ENCODE measurements around the gene PRKN.

PRKN gene

DNA sequence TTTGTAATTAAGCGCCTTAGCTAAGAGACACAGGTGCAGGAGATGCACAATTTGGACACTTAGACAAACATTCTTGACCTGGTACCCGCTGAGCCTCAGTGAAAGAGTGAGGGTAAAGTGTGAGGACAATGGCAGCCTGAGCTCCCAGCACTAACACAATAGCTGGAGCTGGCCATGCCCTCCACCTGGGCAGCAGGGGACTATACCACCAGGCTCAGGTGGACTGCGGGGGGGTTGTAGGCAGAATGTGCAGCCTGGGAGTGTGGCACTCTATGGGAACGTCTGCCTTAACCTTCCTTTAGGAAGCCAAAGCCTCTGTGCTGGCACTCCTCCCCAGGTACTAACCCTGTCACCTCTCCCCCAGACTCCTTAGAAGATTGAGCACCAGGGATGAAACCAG lies 23.6 kb downstream of the PRKN start:
- TF ChIP-seq, protein P1, sequence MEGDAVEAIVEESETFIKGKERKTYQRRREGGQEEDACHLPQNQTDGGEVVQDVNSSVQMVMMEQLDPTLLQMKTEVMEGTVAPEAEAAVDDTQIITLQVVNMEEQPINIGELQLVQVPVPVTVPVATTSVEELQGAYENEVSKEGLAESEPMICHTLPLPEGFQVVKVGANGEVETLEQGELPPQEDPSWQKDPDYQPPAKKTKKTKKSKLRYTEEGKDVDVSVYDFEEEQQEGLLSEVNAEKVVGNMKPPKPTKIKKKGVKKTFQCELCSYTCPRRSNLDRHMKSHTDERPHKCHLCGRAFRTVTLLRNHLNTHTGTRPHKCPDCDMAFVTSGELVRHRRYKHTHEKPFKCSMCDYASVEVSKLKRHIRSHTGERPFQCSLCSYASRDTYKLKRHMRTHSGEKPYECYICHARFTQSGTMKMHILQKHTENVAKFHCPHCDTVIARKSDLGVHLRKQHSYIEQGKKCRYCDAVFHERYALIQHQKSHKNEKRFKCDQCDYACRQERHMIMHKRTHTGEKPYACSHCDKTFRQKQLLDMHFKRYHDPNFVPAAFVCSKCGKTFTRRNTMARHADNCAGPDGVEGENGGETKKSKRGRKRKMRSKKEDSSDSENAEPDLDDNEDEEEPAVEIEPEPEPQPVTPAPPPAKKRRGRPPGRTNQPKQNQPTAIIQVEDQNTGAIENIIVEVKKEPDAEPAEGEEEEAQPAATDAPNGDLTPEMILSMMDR (IDR thresholded peaks at IDR 0.05; ENCODE audit: low read depth, low read length): no peak
- Histone ChIP-seq H3K27ac (no peak overlapping the region), H3K4me3 (ENCODE audit: low read depth, low read length) (no peak overlapping the region), H3K9me3 (ENCODE audit: severe bottlenecking) (no peaks in the 10 kb centered on the region), H3K27me3 (ENCODE audit: insufficient read depth, low read depth, severe bottlenecking) (no peaks in the 10 kb centered on the region), H3K36me3 (no peaks in the 10 kb centered on the region)
- DNase-seq: no peak

DNA sequence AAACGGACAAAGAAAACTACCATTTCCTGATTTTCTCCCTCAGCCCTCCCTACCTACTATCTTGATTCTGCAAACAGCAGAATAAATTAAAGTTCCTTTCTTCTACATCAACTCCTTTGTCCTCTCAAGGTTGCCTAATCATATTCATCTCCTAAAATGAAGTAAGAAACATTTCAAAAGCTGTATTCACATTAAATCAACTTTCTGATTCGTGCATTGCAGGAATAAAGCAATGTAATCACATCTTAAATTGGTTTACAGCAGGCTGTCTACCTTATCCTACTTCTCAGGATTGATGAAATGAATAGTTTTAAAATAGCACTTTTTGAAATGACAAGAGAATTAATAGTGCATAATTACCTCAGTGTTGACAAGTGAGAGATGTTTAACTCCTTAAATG lies 25.1 kb downstream of the PRKN start:
- H3K9me3 ChIP-seq (ENCODE audit: severe bottlenecking): no peaks in the 10 kb centered on the region

DNA sequence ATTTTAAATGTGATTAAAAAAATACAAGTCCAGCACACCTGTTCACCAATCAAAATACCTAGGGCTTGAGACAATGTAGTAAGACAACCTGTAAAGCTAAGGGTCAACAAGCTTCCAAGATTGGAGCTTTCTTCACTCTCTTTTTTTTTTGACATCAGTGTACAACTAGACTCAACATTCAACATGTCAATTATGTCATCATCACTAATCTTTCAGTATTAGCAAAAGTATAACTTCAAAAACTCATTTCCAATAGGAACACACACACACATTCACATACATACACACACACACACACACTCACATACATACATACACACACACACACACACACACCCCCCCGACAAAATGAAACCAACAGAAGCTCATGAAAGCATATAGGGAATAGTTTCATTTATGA lies 26.0 kb downstream of the PRKN start:
- no peaks in the 10 kb centered on the region for H3K27me3 ChIP-seq (ENCODE audit: insufficient read depth, low read depth, severe bottlenecking)
- H3K36me3 ChIP-seq: no peaks in the 10 kb centered on the region
- TF ChIP-seq, protein P1 (IDR thresholded peaks at IDR 0.05; ENCODE audit: low read depth, low read length): no peak
- H3K27ac ChIP-seq: no peak overlapping the region
- H3K4me3 ChIP-seq (ENCODE audit: low read depth, low read length): no peak overlapping the region
- no peaks in the 10 kb centered on the region for H3K9me3 ChIP-seq (ENCODE audit: severe bottlenecking)
- no peak for DNase-seq

More for the DNA sequence above, 25.1 kb downstream of the PRKN start:
- TF ChIP-seq, protein P1 (IDR thresholded peaks at IDR 0.05; ENCODE audit: low read depth, low read length): no peak
- Histone ChIP-seq H3K27me3 (ENCODE audit: insufficient read depth, low read depth, severe bottlenecking) (no peaks in the 10 kb centered on the region), H3K27ac (no peak overlapping the region), H3K36me3 (no peaks in the 10 kb centered on the region), H3K4me3 (ENCODE audit: low read depth, low read length) (no peak overlapping the region)
- DNase-seq: no peak

DNA sequence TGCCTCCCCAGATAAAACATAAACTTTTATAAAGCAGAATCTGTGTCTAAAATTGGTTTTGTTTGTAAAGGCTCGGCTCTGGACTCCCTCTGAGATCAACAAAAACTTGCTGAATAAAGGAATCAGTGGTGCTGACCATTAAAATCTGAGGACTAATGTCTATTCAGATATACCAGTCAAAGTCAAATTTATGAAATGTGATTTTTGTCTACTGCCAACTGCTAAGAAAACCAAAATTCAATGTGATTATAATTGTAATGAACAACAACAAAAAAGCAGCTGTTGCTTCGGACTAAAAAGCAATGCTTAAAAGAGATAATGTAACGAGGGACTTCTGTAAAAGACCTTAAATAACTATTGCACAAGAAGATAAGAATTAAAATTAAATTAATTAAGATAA lies 26.6 kb downstream of the PRKN start:
- H3K9me3 ChIP-seq (ENCODE audit: severe bottlenecking): no peaks in the 10 kb centered on the region
- no peak overlapping the region for H3K27ac ChIP-seq
- TF ChIP-seq, protein P1 (IDR thresholded peaks at IDR 0.05; ENCODE audit: low read depth, low read length): no peak
- H3K27me3 ChIP-seq (ENCODE audit: insufficient read depth, low read depth, severe bottlenecking): no peaks in the 10 kb centered on the region
- DNase-seq: no peak
- no peaks in the 10 kb centered on the region for H3K36me3 ChIP-seq
- no peak overlapping the region for H3K4me3 ChIP-seq (ENCODE audit: low read depth, low read length)

DNA sequence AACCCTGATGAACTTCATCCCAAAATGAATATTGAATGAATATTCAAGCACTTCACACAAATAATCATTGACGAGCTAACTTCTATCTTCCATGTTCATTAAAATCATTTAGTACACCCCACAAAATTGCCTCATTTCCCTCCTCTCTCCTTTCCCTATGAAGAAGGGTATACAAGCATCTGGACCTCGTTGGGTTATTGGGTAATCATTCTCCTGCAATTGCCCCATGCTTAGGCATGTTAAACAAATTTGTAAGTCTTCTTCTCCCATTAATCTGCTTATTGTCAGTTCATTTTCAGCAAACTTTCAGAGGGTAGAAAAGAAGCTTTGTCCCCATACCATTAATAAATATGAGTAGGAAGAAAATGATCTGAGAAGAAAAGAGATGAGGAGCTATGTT lies 27.6 kb downstream of the PRKN start:
- no peak overlapping the region for H3K4me3 ChIP-seq (ENCODE audit: low read depth, low read length)
- DNase-seq: no peak
- TF ChIP-seq, protein P1 (IDR thresholded peaks at IDR 0.05; ENCODE audit: low read depth, low read length): no peak
- no peaks in the 10 kb centered on the region for H3K9me3 ChIP-seq (ENCODE audit: severe bottlenecking)
- H3K36me3 ChIP-seq: no peaks in the 10 kb centered on the region
- H3K27me3 ChIP-seq (ENCODE audit: insufficient read depth, low read depth, severe bottlenecking): no peaks in the 10 kb centered on the region
- H3K27ac ChIP-seq: no peak overlapping the region

DNA sequence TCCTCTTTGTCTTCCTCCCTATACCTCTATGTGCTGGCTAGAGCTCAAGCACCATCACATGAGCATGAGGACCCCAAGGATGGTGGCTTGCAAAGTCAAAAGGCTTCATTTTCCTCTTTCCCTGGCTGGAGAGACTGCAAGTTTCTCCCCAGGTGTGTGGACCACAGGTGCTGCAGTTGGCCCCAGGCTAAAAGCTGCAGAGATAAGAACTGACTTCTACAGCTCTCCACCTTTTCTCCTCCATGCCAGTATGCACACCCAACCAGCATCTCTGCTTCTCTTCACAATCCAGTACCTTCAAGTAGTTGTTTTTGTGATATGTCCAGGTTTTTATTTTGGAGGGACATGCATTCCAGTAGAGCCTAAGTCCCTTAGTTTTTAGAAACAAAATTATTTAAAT lies 29.1 kb downstream of the PRKN start:
- H3K4me3 ChIP-seq (ENCODE audit: low read depth, low read length): no peak overlapping the region
- DNase-seq: no peak
- TF ChIP-seq, protein P1 (IDR thresholded peaks at IDR 0.05; ENCODE audit: low read depth, low read length): no peak
- no peaks in the 10 kb centered on the region for H3K36me3 ChIP-seq
- H3K27me3 ChIP-seq (ENCODE audit: insufficient read depth, low read depth, severe bottlenecking): no peaks in the 10 kb centered on the region
- no peaks in the 10 kb centered on the region for H3K9me3 ChIP-seq (ENCODE audit: severe bottlenecking)
- H3K27ac ChIP-seq: no peak overlapping the region
